ENCODE results near the gene INPP5A.
"Not testable (repeated sequence)": the region's sequence is repeated elsewhere in the genome, so short reads cannot be mapped to it uniquely, and the experiment has no call there.

INPP5A gene

GRCh38 chr10:132504501-132505272, 32.9 kb upstream of the INPP5A start:
- DNase-seq, result no peak

- not testable (repeated sequence) for DNase-seq
Observed at GRCh38 chr10:132505546-132505945, 32.0 kb upstream of the INPP5A start.

- no peak for DNase-seq
Observed at GRCh38 chr10:132506711-132507408, 30.7 kb upstream of the INPP5A start.

GRCh38 chr10:132507409-132507955, 30.1 kb upstream of the INPP5A start:
- no peak for DNase-seq

GRCh38 chr10:132507956-132508490, 29.6 kb upstream of the INPP5A start:
- no peak for DNase-seq

GRCh38 chr10:132508581-132509443, 28.8 kb upstream of the INPP5A start:
- no peak for DNase-seq

- no peak for DNase-seq
Observed at GRCh38 chr10:132509506-132510173, 27.9 kb upstream of the INPP5A start.

- no peak for DNase-seq
Observed at GRCh38 chr10:132510174-132510611, 27.4 kb upstream of the INPP5A start.

- no peak for DNase-seq
Observed at GRCh38 chr10:132511121-132512051, 26.2 kb upstream of the INPP5A start.

- DNase-seq, result no peak
Observed at GRCh38 chr10:132512052-132512442, 25.5 kb upstream of the INPP5A start.

GRCh38 chr10:132512693-132513345, 24.8 kb upstream of the INPP5A start:
- no peak for DNase-seq

GRCh38 chr10:132514821-132515520, 22.6 kb upstream of the INPP5A start:
- DNase-seq, result no peak

- DNase-seq, result no peak
Observed at GRCh38 chr10:132515811-132516726, 21.5 kb upstream of the INPP5A start.

GRCh38 chr10:132516771-132517725, 20.5 kb upstream of the INPP5A start:
- DNase-seq, result no peak

GRCh38 chr10:132517951-132518521, 19.6 kb upstream of the INPP5A start:
- DNase-seq, result no peak

GRCh38 chr10:132518572-132519381, 18.8 kb upstream of the INPP5A start:
- DNase-seq, result no peak
